SKM-1 (cell line): ENCODE measurements around the gene C19orf85.
"Not testable (repeated sequence)": the region's sequence is repeated elsewhere in the genome, so short reads cannot be mapped to it uniquely, and the experiment has no call there.

Experiments
- DNase-seq: peaks from one replicate; lab custom pipeline; 2025; ENCODE audit not compliant: unreplicated experiment; lab: John Stamatoyannopoulos, UW

Gene C19orf85

DNA sequence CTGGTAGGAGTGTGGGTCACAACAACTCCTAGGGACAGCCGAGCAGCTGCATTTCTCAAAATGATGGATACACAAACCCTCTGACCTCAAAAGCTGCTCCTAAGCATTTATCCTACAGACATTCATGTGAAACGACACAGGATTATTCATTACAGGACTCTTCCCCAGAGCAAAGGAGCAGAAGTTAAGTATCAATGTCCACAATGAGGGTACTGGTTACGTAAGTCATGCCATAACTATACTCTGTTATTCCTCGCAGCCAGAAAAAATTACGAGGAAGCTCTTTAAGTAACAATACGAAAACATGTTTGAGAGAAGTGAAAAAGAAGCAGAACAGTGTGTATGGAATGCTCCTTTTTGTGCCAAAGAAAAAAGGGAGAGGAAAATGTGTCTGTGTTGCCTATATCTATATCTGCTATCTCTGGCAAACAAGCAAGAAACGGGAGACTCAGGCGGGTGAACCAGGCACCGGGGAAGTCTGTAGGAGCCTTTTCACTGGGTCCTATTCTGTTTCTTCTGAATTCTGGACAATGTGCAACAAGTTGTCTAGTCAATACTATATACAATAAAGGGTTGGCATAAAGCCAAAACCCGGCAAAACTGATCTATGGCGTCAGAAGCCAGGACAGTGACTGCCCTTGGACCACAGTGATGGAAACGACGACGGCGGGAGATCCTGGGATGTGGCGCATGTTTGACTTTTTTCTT, 4.4 kb downstream of the C19orf85 start:
- DNase-seq: no peak

DNA sequence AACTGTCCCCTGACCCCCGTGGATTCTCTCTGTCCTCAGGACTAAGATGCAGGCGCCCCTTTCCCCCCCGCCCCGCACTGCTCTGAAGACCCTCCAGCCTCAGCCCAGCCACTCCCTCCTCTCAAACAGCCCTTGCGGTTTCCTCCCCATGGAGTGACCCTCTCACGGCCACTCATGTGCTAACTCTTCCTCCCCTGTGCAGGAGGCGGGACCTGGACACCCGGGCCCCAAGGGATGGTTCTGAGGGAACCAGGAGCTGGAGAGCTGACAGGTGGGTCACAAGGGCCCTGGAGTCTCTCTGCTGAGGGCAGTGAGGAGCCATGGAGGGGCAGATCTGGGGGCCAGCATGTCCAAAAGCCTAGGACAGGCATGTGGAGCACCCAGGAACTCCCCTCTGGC, 5.0 kb downstream of the C19orf85 start:
- no peak for DNase-seq

DNA sequence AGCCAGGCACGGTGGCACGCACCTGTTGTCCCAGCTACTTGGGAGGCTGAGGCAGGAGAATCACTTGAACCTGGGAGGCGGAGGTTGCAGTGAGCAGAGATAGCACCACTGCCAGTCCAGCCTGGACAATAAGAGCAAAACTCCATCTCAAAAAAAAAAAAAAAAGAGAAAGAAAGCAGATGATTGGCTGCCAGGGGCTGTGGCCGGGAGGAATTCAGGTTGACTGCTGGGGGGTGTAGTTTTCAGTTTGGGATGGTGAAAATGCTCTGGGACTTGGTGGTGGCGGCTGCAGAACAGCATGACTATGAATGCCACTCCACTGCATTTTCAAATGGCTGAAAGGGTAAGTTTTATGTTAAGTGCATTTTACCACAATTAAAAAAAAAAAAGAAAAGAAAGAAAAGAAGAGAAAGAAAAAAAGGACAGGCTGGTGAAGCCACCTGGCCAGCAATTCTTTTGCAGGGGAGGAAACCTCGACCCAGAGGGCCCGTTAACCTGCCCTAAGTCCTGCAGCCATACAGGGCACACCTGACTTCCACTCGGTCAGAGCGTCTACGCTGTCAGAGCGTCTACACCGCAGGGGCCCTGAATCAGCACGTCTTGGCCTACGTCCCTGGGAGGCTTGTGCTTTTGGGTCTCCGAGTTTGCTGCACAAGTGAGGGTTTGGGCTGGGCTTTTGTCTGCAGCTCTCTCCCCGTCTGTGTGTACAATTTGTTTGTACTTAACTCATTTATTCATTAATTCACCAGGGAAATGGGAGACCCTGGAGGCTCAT, 6.7 kb downstream of the C19orf85 start:
- no peak for DNase-seq

DNA sequence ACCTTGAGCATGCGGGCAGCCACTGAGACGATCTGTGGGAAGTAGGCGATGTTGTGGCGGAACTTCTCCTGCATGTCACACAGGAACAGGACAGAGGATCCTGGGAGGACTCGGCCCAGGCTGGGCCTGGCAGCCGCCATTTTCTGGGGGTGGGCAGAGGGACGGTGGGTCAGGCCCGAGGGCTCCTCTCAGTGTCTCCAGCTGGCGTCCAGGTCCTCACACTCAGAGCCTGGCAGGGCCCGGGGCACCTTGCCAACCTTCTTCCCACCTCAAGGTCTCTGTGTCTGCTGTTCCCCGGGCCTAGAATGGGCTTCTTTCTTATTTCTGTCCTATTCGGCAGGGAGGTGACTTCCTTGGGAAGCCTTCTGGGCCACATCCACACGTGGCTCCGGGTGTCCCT, 8.2 kb downstream of the C19orf85 start:
- DNase-seq: no peak

DNA sequence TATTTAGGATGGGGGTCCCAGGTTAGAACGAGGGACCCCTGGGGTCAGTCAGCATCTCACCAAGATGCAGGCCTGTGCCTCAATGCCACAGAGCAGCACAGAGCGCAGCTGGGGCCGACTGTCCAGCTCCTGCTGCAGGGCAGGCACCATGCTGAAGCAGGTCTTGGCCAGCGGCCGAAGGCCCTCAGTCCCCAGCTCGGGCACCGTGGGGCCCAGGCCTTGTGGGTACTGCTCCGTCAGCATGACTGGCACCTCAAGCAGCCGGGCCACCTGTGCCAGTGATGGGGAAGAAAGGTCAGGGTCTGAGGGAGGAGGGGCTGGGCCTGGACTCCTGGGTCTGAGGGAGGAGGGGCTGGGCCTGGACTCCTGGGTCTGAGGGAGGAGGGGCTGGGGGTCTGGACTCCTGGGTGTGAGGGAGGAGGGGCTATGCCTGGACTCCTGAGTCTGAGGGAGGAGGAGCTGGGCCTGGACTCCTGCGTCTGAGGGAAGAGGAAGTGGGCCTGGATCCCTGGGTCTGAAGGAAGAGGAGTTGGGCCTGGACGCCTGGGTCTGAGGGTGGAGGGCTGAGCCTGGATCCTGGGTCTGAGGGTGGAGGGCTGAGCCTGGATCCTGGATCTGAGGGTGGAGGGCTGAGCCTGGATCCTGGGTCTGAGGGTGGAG, 8.8 kb downstream of the C19orf85 start:
- DNase-seq: no peak

DNA sequence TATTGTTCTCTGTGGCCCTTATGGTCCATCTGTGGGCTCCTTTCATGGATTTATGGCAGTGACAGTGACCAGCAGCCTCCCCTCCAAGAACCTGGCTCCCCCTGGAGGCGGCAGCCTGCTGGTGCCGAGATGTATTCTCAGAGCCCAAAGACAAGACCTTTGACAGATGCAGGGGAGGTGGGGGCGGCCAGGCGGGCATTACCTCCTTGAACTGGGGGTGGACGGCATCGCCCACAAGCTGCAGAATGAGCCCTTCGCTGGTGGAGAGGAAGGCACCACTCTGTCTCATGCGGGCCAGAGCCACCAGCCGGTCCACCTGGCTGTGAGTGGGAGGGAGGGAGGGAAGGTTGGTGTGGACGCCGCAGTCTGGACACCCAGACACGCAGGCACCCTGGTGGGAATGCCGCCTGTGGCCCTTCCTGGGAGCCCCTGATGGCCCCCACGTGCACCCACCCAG, 9.7 kb downstream of the C19orf85 start:
- DNase-seq: no peak

DNA sequence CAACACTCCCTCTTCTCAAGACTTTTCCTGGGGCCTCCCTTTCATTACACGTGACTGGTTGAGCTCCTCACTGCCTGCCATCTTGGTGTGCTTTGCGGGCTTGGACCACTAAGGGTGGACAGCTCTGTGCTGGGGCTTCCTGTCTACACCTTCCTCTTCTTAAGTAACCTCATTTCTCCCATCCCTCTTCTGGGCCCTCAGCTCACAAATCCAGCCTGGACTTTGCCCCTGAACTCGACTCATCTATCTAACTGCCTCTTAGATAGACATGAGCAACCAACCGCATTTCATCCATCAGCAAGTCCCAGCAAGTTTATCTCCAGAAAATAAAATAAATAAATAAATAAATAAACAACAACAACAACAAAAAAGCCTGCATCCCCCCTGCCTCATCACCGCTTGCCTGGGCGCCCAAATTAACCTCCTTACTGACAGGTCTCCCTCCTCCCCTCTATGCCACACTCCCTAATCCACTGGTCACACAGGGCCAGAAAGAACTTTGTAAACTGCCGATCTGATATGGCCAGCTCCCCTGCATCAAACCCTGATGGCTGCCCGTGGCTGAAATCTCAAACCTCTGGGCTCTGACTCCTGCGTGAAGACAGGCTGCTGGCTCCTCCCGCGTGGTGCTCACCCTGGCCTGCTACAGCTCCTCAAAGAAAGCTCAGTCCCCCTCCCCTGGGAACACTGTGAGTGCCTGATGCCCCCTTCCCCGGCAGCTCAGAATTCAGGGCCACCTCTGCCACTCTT, 10.9 kb downstream of the C19orf85 start:
- no peak for DNase-seq

DNA sequence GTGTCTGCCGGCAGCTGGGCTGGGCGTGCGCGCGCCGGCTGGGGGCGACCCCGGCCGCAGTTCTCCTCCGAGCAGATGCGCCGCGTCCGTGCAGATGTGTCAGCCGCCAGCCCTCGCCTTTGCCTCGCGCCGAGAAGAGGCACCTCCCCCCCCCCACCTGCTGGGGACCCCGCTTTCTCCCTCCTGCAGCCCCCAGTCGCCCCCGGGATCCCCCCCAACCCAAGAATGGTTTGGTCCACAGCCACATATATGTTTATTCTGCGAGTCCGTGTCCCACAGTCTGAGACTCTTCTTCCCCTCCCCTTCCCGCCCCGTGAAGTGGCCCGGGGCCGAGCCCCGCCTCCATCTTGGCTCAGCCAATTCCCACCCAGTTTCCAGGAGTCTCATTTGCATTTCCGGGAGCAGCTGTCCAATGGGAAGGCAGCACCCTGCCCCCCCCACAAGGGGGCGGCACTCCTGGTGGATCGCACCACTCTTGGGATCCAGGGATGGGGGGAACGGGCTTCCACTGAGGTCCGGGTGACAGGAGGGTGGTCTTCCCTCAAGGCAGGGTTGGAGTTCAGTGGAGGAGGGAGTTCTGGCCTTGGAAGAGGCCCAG, 11.7 kb downstream of the C19orf85 start:
- no peak for DNase-seq

DNA sequence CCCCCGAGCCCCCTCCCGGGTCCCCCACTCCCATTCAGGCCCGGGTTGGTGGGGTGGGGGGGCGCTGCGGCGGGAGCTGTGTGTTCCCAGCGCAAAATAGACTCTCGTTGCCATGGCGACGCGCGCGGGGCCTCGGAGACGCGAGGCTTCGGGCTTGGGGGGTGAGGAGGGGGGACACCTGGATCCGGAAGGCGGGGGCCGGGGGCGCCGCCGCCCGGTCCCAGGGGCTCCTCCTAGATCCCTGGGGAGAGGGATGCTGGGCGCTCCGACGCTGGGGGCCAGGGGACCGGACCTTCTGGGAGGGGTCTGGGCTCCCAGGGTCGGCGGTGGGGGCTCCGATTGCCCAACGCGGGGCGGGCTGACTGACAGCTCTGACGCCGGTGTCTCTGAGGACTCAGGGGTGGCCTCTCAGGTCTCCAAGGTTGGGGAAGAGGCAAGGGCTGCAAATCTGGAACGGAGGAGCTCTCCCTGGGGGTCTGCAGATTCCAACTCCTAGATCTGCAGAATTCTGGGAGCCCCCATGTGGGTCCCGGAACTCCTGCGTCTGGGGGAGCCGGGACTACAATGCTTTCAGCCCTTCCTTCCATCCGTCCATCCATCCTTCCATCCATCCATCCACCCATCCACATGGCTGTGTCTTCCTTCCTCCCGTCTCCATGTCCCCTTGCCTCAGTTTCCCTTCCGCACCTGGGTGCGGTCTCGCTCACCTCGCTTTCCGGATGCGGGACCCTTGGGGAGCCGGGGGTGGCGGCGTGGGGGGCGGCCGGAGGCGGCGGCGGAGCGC, 12.4 kb downstream of the C19orf85 start:
- no peak for DNase-seq

DNA sequence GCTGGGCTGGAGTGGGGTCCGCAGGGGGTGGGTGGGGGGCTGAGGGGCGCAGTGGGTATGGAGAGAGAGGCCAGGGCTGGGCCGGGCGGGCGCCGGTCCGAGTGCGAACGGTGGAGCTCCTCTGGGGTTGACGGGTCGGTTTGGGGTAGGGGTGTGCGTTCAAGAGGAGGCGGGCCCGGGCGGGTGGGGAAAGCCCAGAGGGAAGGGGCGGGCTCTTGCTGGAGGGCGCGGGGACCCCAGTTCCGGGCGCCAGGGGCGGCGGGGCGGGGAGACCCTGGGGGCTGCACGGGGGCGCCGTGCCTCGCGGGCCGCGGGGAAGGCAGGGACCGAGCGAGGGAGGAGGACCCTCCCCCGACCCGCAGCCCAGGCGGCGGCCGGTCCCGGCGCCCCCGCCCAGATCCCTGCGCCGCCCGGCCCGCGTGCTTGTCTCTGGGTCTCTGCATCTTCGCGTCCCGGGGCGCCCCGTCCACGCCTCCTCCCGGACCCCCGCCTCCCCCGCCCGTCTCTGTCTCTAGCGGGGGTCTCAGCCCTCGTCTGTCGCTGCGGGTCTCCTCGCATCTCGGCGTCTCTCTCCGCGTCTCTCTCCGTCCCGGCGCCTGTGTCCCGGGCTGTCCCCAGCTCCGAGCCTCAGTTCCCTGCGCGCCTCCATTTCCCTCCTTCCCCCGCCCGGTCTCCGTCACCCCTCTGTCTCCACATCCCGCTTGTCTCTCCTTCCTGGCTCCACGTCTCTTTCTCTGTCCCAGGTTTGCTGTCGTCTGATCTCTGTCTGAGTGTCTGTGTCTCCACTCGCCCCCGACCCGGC, 13.2 kb downstream of the C19orf85 start:
- no peak for DNase-seq

DNA sequence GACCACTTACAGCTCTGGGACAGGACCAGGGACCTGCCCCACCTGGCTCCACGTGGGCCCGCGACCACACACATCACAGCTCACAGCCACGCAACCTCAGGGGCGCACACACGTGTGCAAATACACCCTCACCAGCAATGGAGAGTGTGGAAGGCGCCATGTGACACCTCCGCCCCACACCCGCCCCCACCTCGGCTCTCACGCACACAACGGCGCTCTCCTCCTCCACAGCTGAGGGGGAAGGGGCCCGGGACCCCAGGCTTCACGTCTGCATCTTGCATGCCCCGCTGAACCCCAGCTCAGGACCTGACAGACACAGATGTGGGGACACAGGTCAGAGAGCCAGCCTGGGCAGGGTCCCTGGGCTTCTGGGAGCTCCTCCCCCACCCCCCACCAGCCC, 15.1 kb downstream of the C19orf85 start:
- no peak for DNase-seq

DNA sequence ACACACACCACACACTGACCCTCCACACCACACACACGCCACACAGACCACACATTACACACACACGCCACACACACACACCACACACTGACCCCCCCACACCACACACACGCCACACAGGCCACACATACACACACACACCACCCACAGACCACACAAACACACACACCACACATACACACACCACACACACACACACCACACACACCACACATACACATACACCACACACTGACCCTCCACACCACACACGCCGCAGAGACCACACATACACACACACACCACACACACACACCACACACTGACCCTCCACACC, 16.4 kb downstream of the C19orf85 start:
- DNase-seq: not testable (repeated sequence)

DNA sequence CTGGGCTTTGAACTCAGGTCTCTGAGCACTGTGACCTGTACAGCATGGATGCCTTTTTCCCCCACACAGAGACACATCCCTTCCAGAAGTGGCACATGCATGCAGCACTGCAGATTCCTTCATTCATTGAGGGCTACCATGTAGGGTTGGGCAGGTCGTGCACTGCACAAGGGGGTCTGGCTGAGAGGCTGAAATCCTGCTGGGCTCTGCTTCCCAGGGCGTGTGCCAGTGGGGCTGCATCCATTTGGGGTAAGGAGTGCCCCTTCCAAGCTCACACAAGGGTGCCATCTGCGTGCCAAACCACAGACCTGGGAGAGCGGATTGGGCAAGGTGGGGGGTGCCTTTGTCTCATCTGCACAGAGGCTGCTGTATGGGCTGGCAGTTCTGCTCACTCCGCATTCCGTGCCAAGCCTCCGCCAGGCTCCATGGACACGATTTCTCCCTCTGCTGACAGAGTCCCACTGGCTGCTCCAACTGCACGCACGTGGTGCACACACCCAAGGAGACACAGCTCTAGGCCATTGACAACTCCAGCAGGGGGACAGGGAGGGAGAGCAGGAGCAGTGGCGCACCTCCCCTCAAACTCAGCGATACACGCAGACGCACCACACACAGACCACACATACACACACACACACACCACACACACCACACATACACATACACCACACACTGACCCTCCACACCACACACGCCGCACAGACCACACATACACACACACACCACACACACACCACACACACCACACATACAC, 17.0 kb downstream of the C19orf85 start:
- DNase-seq: no peak

DNA sequence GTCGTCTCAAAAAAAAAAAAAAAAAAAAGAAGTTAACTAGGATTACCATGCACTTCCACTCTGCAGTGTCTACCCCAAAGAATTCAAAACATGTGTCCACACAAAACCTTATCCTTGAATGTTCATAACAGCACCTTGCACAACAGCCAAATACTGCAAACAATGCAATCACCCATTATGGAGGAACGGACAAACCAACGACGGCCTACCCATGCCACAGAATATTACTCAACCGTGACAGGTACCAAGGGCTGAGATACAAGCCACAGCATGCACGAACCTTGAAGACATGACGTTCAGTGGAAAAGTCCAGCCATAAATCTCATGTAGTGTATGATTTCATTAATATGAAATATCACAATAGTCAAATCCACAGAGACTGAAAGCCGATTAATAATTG, 18.5 kb downstream of the C19orf85 start:
- DNase-seq: no peak

DNA sequence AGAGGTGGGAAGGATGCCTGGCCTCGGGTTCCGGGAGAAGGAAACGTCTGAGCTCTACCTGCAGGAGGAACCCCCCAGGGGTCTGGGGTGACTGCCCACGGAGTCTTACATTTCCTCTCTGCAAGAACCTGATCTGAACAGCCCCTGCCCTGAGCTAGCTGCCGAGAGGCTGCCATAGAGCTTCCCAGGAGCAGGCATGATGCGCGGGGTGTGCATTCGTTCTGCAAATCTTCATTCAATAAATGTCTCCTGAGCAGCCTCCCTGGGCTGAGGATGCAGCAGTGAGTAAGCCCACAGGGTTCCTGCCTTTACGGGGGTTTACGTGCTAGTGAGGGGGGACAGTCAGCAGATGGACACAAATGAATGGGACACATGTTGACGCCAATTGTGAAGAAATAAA, 19.9 kb downstream of the C19orf85 start:
- no peak for DNase-seq

DNA sequence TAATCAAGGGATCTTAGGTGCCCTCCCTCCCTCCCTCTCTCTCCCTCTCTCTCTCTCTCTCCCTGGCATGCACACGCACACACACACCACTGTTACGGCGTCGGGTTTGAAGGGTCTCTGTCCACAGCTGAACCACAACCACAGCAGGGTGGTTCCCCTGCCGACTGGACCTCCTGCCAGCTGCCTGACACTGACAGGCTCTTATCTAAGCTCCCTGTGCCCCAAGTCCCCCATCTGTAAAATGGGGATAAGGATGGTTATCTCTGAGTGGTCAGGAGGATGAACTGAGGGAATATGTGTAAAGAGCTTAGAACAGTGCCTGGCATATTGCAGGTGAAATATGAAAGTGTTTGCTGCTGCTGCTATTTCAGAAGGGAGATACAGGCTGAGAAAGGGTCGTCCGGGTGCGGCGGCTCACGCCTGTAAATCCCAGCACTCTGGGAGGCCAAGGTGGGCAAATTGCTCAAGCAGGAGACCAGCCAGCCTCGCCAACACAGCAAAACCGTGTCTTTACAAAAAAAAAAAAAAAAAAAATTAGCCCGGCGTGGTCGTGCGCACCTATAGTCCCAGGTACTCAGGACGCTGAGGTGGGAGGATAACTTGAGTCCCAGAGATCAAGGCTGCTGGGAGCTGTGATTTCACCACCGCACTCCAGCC, 20.6 kb downstream of the C19orf85 start:
- no peak for DNase-seq

DNA sequence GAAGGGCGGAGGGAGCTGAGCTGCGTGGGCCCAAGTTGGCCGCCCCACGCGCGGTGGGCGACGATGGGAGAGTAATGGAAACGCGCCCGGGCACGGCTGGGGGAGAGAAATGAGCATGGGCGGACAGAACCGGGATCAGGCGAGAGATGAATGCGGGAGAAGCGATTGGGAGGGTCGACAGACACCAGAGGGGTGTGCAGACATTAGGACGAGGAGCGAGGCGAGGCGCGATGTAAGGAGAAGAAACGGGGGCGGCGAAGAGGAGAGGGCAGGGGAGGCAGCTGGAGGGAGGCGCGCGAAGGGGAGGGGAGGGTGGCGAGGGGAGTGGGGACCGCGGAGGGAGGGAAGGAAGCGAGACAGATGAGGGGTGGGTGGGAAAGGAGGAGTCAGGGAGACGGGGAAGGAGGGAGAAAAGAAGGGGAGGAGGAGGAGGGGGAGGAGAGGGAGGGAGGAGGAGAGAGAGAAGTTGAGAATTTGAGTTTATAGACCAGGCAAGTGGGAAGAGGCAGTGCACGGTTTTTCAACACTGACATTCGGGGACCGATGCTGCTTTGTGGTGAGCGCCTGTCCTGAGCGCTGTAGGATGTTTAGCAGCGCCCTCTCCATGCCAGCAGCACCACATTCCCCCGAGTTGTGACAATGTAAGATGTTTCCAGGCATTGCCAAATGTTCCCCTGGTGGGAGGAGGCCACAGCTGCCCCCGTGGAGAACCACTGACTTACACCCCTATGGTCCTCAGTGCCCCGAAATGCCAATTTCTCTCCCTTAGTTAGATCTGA, 21.3 kb downstream of the C19orf85 start, which contains the start of gene SHISA7:
SHISA7 (minus strand) TSS at position 256 of the 779 bp plus-strand sequence. CDS start 437 bp downstream, outside the sequence.
- DNase-seq: no peak
